OCI-LY7 (cell line): Measurements from ENCODE around the gene MKRN1. TPM values are rescaled to one million over a fixed set of nuclear protein-coding genes. Genes with fewer than 3 reads are reported as not detected.
"Not testable (repeated sequence)": the region's sequence is repeated elsewhere in the genome, so short reads cannot be mapped to it uniquely, and the experiment has no call there.

ENCODE experiments used
- BruUV-seq: library from RNA; stranded (reverse); fragments of 400-500 nt; replicated peaks from 2 replicates; lab custom pipeline; 2021; lab: Mats Ljungman, UMichigan
- CTCF ChIA-PET: fragments of 300-600 bp; sonication (Branson Sonifier 250); formaldehyde crosslinking; loops from one replicate; lab custom pipeline; 2022; ENCODE audit warnings: antibody characterized with exemption; ENCODE audit not compliant: unreplicated experiment; lab: Charles Lee
- POLR2A ChIA-PET: fragments of 300-600 bp; sonication (Branson Sonifier 250); formaldehyde crosslinking; loops from one replicate; lab custom pipeline; 2022; ENCODE audit warnings: antibody characterized with exemption; lab: Charles Lee
- DNase-seq: peaks from one replicate; pipeline ENCODE4 v3.0.0-alpha.2; 2015; ENCODE audit warnings: low spot score
- H2AFZ ChIP-seq: fragments of 200-600 bp; sonication (generic), shearing (Covaris generic); 2 replicates; pipeline ENCODE4 v1.6.1; 2014; ENCODE audit warnings: mild to moderate bottlenecking, antibody characterized with exemption, low read length, moderate library complexity
- H3K27ac ChIP-seq: fragments of 200-600 bp; sonication (generic); 2 replicates; pipeline ENCODE4 v1.5.1; 2014; ENCODE audit warnings: mixed run types, low read depth, mild to moderate bottlenecking, moderate library complexity, low read length, inconsistent platforms; ENCODE audit not compliant: poor library complexity, severe bottlenecking
- H3K36me3 ChIP-seq: fragments of 200-600 bp; sonication (generic); 2 replicates; pipeline ENCODE4 v1.6.1; 2014; ENCODE audit warnings: mild to moderate bottlenecking, antibody characterized with exemption, low read length, moderate library complexity, mixed read lengths; ENCODE audit not compliant: insufficient read depth
- H3K4me1 ChIP-seq: fragments of 200-600 bp; sonication (generic); 2 replicates; pipeline ENCODE4 v1.5.1; 2014; ENCODE audit warnings: mild to moderate bottlenecking, low read length; ENCODE audit not compliant: insufficient read depth, poor library complexity, severe bottlenecking
- H3K4me2 ChIP-seq: fragments of 200-600 bp; sonication (generic); 2 replicates; pipeline ENCODE4 v1.6.1; 2014; ENCODE audit warnings: mild to moderate bottlenecking, low read length
- H3K4me3 ChIP-seq: fragments of 200-600 bp; sonication (generic); 2 replicates; pipeline ENCODE4 v1.5.1; 2014; ENCODE audit warnings: mild to moderate bottlenecking, low read depth, low read length; ENCODE audit not compliant: poor library complexity, severe bottlenecking
- H3K79me2 ChIP-seq: fragments of 200-600 bp; sonication (generic); 2 replicates; pipeline ENCODE4 v1.6.1; 2016; ENCODE audit warnings: low read depth, mild to moderate bottlenecking, low read length, moderate library complexity, mixed read lengths; ENCODE audit not compliant: insufficient read depth
- H3K9me2 ChIP-seq: fragments of 200-600 bp; sonication (generic); 2 replicates; pipeline ENCODE4 v1.6.1; 2016; ENCODE audit warnings: mild to moderate bottlenecking, low read length, mixed read lengths; ENCODE audit not compliant: insufficient read depth
- H3K9me3 ChIP-seq: fragments of 200-600 bp; sonication (generic); 2 replicates; pipeline ENCODE4 v1.6.1; 2014; ENCODE audit warnings: mild to moderate bottlenecking, mixed run types, low read length, mixed read lengths
- H4K20me1 ChIP-seq: fragments of 200-600 bp; sonication (generic); 2 replicates; pipeline ENCODE4 v1.6.1; 2014; ENCODE audit warnings: mild to moderate bottlenecking, antibody characterized with exemption, low read length, moderate library complexity, mixed read lengths; ENCODE audit not compliant: insufficient read depth
- EZH2phosphoT487 ChIP-seq: fragments of 200-600 bp; sonication (generic); IDR thresholded peaks from 2 replicates; pipeline ENCODE4 v1.6.1; 2018; ENCODE audit warnings: low read depth, borderline replicate concordance, mild to moderate bottlenecking, mixed run types, antibody characterized with exemption, low read length, moderate library complexity, mixed read lengths
- intact Hi-C: fragments of 100-400 bp; cut with micrococcal nuclease; formaldehyde crosslinking; loops from one replicate; pipeline ENCODE4 v1.10.0; 2022; ENCODE audit not compliant: unreplicated experiment
- total RNA-seq, 2 experiments: library from RNA; depleted of rRNA in 1 of 2; stranded (reverse); fragments of >200 nt in 1 of 2; shearing (Covaris generic) in 1 of 2; gene quantifications; 2 replicates each; pipeline ENCODE4 v1.2.3, GENCODE V29; 2014 to 2022
- TF ChIP-seq, protein P1 (sequence below): fragments of 200-600 bp; sonication (generic); conservative IDR thresholded peaks from 2 replicates; pipeline ENCODE4 v1.5.1; 2014; ENCODE audit warnings: mild to moderate bottlenecking, antibody characterized with exemption, low read length, moderate library complexity, mixed read lengths

Gene MKRN1
- total RNA-seq, 2 experiments from 2014 or later: 26.4 to 48.0 TPM

DNA sequence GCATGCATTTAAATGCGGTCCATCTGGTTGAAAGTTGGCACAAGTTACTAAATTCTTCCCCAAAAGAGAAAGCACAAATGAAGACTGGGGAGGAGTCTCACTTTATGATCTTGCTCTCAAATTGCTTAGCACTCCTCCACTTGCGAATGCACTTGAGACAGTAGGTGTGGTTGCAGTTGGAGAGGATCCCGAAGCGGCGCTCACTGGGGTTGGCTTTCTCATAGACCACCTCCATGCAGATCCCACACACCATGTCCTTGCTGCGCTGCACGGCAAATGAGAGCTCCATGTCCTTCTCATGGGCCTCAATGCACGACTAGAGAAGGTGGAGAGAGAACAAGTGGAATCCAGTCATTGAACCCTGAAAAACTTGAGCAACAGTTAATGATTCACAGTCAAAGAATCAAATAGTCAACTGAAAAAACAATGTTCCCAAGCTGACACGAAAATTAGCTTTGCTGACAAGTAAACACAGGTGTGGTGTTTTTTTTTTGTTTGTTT, 22.7 kb downstream of the MKRN1 start:
- DNase-seq: no peak
- Histone ChIP-seq H3K9me3 (no peaks in the 10 kb centered on the region), H3K79me2 (no peaks in the 10 kb centered on the region), H3K36me3 (peaks cover 86% of the 10 kb centered on the region), H3K4me1 (no peaks in the 10 kb centered on the region), H3K27ac (no peak overlapping the region), H3K9me2 (no peaks in the 10 kb centered on the region), H4K20me1 (no peaks in the 10 kb centered on the region; the same call in 1 of the 2 replicates), H3K4me3 (no peak overlapping the region), H3K4me2 (no peak overlapping the region), H2AFZ (no peak overlapping the region)
- intact Hi-C loops: no loop called here
- BruUV-seq: no TSS peak
- no peak for TF ChIP-seq EZH2phosphoT487
- TF ChIP-seq, protein P1, sequence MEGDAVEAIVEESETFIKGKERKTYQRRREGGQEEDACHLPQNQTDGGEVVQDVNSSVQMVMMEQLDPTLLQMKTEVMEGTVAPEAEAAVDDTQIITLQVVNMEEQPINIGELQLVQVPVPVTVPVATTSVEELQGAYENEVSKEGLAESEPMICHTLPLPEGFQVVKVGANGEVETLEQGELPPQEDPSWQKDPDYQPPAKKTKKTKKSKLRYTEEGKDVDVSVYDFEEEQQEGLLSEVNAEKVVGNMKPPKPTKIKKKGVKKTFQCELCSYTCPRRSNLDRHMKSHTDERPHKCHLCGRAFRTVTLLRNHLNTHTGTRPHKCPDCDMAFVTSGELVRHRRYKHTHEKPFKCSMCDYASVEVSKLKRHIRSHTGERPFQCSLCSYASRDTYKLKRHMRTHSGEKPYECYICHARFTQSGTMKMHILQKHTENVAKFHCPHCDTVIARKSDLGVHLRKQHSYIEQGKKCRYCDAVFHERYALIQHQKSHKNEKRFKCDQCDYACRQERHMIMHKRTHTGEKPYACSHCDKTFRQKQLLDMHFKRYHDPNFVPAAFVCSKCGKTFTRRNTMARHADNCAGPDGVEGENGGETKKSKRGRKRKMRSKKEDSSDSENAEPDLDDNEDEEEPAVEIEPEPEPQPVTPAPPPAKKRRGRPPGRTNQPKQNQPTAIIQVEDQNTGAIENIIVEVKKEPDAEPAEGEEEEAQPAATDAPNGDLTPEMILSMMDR: no peak
- ChIA-PET POLR2A (interaction anchor here (0.5 to 0.7 kb wide), 4 partner anchors 27 to 558 kb away, joined by 3 to 4 read pairs (median 3); partner anchors contain the start of gene MRPS33), CTCF (no interaction called here)

DNA sequence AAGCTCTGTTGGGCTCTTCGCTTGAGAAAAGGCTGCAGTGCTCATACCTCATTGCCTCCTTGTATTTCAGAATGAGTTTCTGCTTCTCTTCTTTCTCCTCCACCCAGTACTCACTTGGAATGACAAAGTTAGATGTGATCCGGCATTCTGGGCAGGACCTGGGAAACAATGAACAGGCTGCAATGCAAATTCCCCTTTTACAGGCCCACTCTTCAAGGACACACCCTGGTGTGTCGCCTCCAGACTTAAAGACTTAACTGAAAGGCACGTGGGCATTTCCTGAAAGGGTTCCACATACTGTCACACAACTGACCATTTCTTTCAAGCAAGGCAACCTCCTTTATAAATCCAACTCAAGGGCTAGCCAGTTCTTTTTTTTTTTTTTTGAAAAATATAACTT, 23.6 kb downstream of the MKRN1 start:
- Histone ChIP-seq H3K4me1 (no peaks in the 10 kb centered on the region), H3K9me2 (no peaks in the 10 kb centered on the region), H4K20me1 (no peaks in the 10 kb centered on the region; the same call in 1 of the 2 replicates), H3K4me2 (no peak overlapping the region), H3K9me3 (no peaks in the 10 kb centered on the region), H3K27ac (no peak overlapping the region), H3K36me3 (peaks cover 78% of the 10 kb centered on the region), H3K79me2 (no peaks in the 10 kb centered on the region), H3K4me3 (no peak overlapping the region), H2AFZ (no peak overlapping the region)
- CTCF ChIA-PET: no interaction called here
- POLR2A ChIA-PET: interaction anchor here (0.6 to 0.7 kb wide), 2 partner anchors 13 to 559 kb away, joined by 3 read pairs; partner anchors contain the start of gene MRPS33
- TF ChIP-seq, protein P1: no peak
- no peak for TF ChIP-seq EZH2phosphoT487
- intact Hi-C loops: no loop called here
- DNase-seq: no peak
- no TSS peak for BruUV-seq

DNA sequence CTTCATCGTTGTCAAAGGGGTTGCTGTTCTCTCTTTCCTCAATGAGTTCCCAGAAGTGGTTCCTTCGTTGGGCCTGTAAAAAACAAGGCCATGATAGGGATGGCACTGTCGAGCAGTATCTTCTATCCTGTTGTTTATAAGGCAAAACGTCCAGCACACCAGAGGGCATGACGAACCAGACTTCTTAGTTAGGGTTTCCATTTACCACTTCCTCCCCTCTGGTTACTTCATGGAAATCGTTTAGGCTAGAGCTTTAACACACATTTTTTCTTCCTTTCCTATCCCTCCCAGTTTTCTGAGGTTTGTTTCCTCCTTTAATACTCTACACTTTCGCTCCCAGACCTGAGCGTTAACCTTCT, 24.7 kb downstream of the MKRN1 start:
- Histone ChIP-seq H3K36me3 (peaks cover 70% of the 10 kb centered on the region), H3K4me3 (no peak overlapping the region), H2AFZ (no peak overlapping the region), H3K9me2 (no peaks in the 10 kb centered on the region), H3K4me1 (no peaks in the 10 kb centered on the region), H3K9me3 (no peaks in the 10 kb centered on the region), H3K27ac (no peak overlapping the region), H4K20me1 (no peaks in the 10 kb centered on the region; the same call in 1 of the 2 replicates), H3K4me2 (no peak overlapping the region), H3K79me2 (no peaks in the 10 kb centered on the region)
- intact Hi-C loops: no loop called here
- ChIA-PET CTCF (no interaction called here), POLR2A (interaction anchor here (0.5 kb wide), 1 partner anchor 1848 kb away, joined by 3 read pairs; no protein-coding TSS in a partner anchor)
- TF ChIP-seq, protein P1: no peak
- no peak for TF ChIP-seq EZH2phosphoT487
- DNase-seq: no peak
- BruUV-seq: no TSS peak

DNA sequence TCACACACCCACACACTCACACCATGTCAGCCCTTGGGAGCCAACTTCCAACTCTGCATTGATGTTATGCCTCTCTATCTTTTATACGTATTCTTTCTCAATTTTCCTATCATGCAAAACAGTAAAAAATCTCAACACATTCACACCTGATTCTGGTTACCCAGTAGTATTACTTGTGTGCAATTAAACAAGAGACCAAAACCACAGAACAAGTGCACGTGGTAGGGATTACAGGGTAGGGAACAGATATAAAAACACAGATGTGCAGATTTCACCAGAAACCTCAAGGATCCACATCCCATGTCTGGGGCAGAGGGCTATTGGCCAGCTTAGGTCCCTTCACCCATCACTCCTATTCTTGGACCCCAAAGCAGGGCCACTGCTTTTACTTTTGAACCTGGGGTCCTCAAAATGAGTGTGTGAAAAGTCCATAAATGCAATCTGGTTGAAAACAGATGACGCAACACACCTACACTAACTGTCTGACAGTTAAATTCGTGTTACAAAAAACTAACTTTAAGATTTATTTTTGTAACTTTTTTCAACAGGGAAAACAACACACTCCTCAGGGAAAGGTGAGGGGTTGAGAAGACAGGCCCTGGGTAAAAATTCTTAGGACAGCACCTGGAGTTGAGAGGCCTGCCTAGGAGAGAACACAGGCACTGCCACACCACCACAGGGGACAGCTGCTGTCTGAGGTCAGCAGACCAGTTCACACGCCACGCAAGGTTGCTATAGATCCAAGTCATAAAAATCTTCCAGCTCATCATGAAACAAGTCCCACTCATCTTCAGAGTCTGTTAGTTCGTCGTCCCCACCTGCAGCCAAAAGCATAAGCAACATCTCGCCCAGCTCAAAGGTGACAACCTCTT, 25.3 kb downstream of the MKRN1 start:
- H3K79me2 ChIP-seq, H2AFZ ChIP-seq, H3K9me2 ChIP-seq, H3K4me2 ChIP-seq, CTCF ChIA-PET, H3K4me3 ChIP-seq, H3K27ac ChIP-seq, H3K4me1 ChIP-seq, DNase-seq, POLR2A ChIA-PET, BruUV-seq, intact Hi-C loops, H3K9me3 ChIP-seq, H4K20me1 ChIP-seq: not testable (repeated sequence)
- peaks cover 64% of the 10 kb centered on the region for H3K36me3 ChIP-seq
